Measurements from ENCODE around the gene SMURF1.

SMURF1 gene

GRCh38 chr7:99042957-99043356 is 101.0 kb downstream of the SMURF1 start:
- DNase-seq, result no peak

DNA sequence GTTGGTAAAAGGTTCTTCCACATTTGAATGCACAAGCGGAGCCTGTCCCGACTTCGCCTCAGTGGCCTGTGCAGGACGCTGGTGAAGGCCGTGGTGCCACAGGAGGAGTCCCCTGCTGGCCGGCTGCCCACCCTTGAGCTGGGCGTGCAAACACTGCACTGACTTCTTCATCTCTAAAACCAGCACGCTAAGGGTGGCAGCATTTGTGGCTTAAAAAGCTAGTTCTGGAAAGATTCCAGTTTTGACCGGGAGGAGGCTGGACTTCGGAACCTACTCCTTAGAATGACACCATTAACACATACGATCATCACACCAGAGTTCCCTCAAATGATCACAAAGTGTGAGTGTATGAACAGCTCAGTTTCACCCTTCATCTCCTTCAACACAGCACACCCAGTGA is 102.4 kb downstream of the SMURF1 start:
- no peak for DNase-seq

- peak; percentile 24 to 46 (median 30) for DNase-seq
Observed at GRCh38 chr7:99040104-99040958, 103.6 kb downstream of the SMURF1 start.

DNA sequence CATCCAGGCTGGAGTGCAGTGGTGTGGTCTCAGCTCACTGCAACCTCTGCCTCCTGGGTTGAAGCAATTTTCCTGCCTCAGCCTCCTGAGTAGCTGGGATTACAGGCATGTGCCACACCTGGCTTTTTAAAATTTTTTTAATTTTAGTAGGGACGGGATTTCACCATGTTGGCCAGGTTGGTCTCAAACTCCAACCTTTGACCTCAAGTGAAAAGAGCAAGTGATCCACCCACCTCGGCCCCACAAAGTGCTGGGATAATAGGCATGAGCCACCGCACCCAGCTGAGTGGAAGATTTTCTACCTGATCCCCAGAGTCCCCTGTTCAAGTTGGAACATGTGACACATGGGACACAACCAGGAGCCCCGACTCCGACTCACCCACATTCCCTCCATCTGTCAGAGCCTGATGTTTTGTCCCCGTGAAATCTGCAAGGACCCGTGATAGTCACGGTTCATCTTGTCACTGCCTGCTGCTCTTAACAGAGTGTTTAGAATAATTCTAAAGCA is 104.5 kb downstream of the SMURF1 start:
- DNase-seq, result no peak

GRCh38 chr7:99038086-99038855 is 105.6 kb downstream of the SMURF1 start:
- no peak for DNase-seq

GRCh38 chr7:99037327-99037940 is 106.5 kb downstream of the SMURF1 start:
- DNase-seq, result no peak

DNA sequence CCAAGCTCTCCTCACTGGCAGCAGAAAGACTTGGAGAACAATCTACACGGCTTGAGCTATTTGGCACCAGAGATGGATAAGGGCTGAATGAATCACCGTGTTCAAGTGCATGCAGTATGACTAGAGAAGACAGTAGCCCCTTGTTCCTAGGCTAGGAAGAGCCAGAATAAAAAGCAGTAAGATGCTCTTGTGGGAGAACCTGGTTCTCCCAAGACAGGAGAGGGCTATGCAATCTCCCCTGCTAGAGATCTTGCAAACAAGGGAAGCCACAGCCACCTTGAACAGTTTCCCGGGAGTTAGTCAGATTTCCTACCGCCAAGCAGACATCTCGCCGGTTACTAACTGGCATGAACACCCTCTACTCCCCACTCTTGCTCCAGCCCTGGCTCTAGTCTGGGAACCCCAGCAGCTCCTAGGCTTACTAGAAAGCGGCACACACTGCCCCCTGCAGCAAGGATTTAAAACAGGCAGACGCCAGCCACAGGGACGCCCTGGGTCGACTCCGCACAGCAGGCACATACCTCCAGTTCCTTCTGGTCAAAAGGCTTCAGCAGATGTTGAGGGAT is 107.3 kb downstream of the SMURF1 start:
- no peak for DNase-seq

- DNase-seq, result no peak
Observed at GRCh38 chr7:99035723-99036545, 108.0 kb downstream of the SMURF1 start.

DNA sequence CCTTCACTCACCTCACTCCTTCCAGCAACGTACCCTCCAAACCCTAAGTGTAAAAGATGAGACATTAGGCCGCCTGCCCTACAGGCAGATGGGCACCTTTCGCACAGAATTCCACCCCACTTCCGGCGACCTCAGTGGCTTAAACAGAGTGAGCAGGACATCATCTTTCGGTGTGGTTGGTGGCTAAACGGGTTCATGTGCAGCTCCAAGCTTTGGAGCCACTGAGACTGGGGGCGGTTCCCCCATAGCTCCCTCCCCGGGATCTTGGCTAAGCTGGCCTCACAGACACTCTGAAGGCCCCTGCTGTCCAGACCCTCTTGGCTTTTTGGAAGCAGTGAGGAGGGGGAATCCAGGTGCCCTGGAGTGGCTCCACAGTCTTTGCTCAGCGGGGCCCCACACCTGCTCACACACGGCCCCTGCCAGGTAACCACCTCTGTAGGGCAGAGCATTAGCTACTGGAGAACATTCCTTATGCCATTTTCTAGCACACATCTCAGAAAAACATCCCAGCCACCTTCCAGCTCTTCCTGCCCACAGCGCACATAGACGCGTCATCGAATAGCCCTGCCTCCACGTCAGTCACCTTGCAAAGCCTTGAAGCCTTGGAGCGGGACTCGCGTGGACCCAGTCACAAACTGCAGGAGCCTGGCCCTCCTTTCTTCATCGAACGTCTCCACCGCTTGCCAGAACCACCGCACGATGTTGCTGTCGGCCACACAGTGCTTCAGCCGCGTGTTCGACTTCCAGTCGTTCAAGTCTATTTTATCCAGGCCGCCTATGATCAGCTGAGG is 108.8 kb downstream of the SMURF1 start:
- DNase-seq, result no peak

DNA sequence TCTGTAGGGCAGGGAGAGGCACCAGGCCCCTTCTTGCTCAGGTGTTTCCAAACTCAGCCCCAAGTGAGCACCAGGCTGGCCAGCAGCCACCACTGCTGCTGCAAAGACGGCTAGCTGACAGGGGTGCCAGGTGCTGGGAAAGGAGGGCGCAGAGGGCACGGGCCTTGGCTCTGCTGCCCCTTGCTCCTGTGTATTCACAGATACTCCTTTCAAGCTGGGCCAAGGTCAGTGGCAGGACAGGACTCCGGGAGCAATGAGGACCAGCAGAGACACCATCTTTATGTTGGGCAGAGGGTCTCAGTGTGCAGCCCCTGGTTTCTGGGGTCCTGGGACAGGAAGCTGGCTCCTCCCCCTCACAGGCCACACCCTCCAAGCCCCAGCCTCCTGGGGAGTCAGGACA is 110.1 kb downstream of the SMURF1 start:
- DNase-seq, result no peak

DNA sequence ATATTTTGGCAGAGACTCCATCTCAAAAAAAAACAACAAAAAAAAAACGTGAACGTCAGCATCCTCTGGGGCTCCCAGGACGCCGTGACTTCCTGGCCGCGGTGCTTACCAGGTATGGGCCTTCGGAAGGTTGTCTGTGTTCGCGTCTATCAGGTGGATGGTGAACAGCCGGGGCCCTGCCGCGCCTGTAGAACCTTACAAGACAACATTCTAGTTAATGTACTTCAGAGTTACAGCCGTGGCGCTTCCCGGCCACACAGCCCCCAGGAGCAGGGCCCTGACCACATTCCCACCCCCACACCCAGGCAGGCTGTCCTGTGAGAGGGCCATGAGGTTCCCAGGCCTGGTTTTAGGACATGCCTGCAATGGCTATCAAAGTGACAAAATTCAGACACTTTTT is 111.0 kb downstream of the SMURF1 start:
- DNase-seq, result no peak

GRCh38 chr7:99031496-99031895 is 112.4 kb downstream of the SMURF1 start:
- DNase-seq, result no peak

DNA sequence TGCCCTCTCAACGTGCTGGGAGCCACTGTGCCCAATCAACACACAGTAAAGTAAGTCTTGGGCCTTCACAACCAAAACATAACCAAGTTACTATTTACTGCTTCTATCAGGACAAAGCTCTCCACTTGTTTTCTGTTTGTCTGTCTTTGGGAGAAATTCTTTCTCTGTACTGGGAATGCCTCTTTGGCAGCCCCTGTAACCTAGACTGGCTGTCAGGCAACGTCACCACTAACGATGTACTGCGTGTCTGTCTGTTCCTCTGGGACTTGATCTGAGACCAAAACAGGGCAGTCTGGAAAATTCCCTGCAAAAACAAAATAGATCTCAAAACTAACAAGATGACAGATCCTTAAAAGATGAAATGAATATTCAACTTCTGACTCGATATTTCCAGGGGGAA is 113.0 kb downstream of the SMURF1 start:
- DNase-seq, result no peak

- no peak for DNase-seq
Observed at GRCh38 chr7:99030457-99030856, 113.5 kb downstream of the SMURF1 start.

DNA sequence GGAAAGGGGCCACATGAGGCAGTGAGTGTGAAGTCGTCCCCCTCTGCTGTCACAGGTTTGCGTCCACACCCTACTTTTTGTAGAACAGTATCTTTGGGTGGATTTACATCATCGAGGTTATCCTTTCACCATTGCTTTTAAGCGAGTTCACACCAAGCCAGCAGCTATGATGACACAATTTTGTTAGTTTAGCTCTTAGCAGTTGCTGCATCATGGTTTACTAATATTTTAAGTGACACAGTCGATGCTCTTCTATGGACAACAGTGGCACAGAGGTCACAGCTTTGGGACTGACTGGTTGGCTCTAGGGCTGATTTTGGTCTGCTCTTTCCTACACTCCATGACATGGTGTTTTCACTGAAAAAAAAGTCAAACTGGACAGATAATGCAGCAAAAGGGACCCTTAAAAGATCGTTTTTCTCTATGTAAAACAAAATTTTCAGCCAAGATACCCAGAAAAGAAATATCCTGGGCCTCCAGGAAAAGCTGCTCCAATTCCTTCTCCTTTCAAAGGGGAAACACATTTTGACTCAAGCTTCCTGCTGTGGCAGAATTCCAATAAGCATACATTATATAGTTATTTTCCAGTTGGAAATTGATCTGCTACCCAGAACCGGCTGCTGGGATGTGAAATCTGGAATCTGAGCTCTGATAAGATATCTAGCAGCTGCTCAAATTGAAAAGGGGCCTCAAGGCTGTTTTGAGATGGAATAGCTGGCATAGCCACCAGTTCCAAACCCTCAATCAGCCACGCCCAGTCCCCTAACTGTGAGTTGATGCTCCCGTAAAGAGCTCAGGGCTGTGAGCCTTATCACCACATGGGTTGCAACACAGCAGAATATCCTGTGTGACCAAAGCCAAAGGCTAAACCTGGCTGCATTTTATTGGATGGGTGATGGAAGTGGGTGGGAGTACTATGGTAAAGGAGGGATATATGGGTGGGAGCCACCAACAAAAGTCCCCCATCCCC is 114.2 kb downstream of the SMURF1 start:
- DNase-seq, result no peak

- no peak for DNase-seq
Observed at GRCh38 chr7:99028261-99028973, 115.5 kb downstream of the SMURF1 start.

DNA sequence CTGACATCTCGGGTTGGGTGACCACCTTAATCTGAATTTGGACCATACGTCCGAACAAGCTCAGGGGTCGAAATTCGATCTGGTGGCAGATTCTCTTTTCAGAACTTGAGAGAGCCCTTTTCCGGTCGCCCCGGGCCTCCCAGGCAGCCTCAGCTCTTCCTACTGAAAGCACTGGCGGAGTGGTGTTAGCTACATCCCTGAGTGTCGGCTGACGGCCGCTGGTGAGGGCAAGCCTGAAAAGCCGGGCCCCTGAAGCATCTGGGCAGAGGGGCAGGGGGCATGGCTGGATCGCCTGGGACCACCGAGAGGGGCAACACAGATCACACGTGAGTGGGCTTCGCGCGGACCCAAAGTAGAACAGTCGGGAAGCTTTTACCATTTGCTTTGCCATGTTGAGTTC is 116.1 kb downstream of the SMURF1 start:
- DNase-seq, result no peak

DNA sequence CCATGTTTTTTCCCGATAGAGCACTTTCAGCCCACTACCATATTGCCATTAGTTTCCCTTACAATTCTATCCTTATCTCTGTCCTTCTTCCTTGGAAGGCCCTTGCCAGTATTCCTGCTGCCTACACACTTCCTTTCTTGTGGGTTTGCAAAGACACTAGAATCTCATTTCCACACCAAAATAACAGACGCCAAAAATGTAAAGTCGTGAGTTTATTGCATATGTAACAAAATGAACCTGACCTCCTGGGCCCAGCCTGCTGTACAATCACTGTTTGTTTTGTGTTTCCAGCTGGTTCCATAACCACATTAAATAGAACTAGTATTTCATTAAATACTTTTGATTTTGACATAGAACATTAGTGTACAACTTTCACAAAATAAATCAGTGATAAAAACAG is 116.7 kb downstream of the SMURF1 start:
- no peak for DNase-seq

DNA sequence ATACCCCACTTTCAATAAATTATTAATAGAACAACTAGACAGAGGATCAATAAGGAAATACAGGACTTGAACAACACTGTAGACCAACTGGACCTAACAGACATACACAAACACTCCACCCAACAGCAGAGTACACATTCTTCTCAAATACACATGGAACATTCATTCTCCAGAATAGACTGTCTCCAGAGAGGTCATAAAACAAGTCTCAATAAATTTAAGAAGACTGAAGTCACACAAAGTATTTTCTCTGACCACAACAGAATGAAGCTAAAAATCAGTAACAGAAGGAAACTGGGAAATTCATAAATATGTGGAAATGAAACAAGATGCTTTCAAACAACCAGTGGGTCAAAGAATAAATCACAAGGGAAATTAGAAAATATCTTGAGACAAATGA is 119.8 kb downstream of the SMURF1 start:
- DNase-seq, result no peak
